Lung (tissue), 12 donors: ENCODE results near the gene HES6. TPM values are rescaled to one million over a fixed set of nuclear protein-coding genes. Genes with fewer than 3 reads are reported as not detected.

Experiments
- ATAC-seq: fragments of 200-7000 bp; cut with Tn5 transposase; one replicate; pipeline ENCODE4 v1.9.1; 2020; ENCODE audit warnings: moderate number of reproducible peaks; ENCODE audit not compliant: insufficient read depth, low FRiP score
- DNase-seq, 3 donors: peaks; one replicate each; pipeline ENCODE4 v3.0.0-alpha.2; 2013 to 2017
- H3K27ac ChIP-seq, 2 donors: one replicate each; pipeline ENCODE4 v1.5.1; 2013; ENCODE audit warnings: mild to moderate bottlenecking in 2 of 2, moderate library complexity in 2 of 2, control low read depth in 1 of 2, inconsistent platforms in 1 of 2, low read depth in 1 of 2, low read length in 1 of 2
- H3K27me3 ChIP-seq, 3 donors: one replicate each; pipeline ENCODE4 v1.5.1; 2013; ENCODE audit warnings: low read length in 2 of 3; ENCODE audit not compliant: control insufficient read depth in 3 of 3, insufficient read depth in 3 of 3
- H3K36me3 ChIP-seq, 4 donors: one replicate each; pipeline ENCODE4 v1.5.1; 2013; ENCODE audit warnings: low read length in 4 of 4, mild to moderate bottlenecking in 1 of 4, moderate library complexity in 1 of 4; ENCODE audit not compliant: control insufficient read depth in 4 of 4, insufficient read depth in 4 of 4
- H3K4me1 ChIP-seq, 5 donors: one replicate each; pipeline ENCODE4 v1.5.1; 2013; ENCODE audit warnings: low read length in 5 of 5, mild to moderate bottlenecking in 2 of 5, moderate library complexity in 1 of 5; ENCODE audit not compliant: control insufficient read depth in 5 of 5, insufficient read depth in 5 of 5
- H3K4me3 ChIP-seq: one replicate; pipeline ENCODE4 v1.5.1; 2013; ENCODE audit warnings: mild to moderate bottlenecking, control low read depth, moderate library complexity
- H3K9ac ChIP-seq, 2 donors: one replicate each; pipeline ENCODE4 v1.5.1; 2013; ENCODE audit warnings: low read length in 2 of 2, control low read depth in 1 of 2; ENCODE audit not compliant: insufficient read depth in 1 of 2
- H3K9me3 ChIP-seq, 4 donors: one replicate each; pipeline ENCODE4 v1.5.1; 2013; ENCODE audit warnings: low read length in 3 of 4, mild to moderate bottlenecking in 1 of 4, moderate library complexity in 1 of 4; ENCODE audit not compliant: control insufficient read depth in 4 of 4, insufficient read depth in 3 of 4
- WGBS, 2 donors: extraction: QIAGEN DNeasy Blood & Tissue Kit; methylation state at CpG; one replicate each; pipeline ENCODE4 v1.1.7; 2013; 5-methylcytosine and 5-hydroxymethylcytosine counted together
- polyA plus RNA-seq, 2 donors: library from polyadenylated mRNA; stranded (reverse); fragments of 200-250 nt; gene quantifications; one replicate each; pipeline ENCODE4 v1.2.1, GENCODE V29; 2013
- total RNA-seq, 2 donors: library from RNA; depleted of rRNA in 1 of 2; stranded (reverse); fragments of >200 nt in 1 of 2; gene quantifications; one replicate each; pipeline ENCODE4 v1.2.1, GENCODE V29; 2014 to 2021
- TF ChIP-seq, protein P1 (sequence below): IDR thresholded peaks from 2 replicates; pipeline ENCODE4 v1.5.1; 2012; ENCODE audit warnings: mild to moderate bottlenecking; ENCODE audit errors: control extremely low read depth, extremely low read depth
- donor health status: control.
- donor health status: control.
- donor health status: Bipolar disorder and iron deficiency.
- donor health status: healthy.
- donor health status: DM: yes; HTN: yes; CAD: no.

HES6 gene
- total and polyA plus RNA-seq, 4 donors, result 4.4 to 12.5 (median 10.7) TPM

DNA sequence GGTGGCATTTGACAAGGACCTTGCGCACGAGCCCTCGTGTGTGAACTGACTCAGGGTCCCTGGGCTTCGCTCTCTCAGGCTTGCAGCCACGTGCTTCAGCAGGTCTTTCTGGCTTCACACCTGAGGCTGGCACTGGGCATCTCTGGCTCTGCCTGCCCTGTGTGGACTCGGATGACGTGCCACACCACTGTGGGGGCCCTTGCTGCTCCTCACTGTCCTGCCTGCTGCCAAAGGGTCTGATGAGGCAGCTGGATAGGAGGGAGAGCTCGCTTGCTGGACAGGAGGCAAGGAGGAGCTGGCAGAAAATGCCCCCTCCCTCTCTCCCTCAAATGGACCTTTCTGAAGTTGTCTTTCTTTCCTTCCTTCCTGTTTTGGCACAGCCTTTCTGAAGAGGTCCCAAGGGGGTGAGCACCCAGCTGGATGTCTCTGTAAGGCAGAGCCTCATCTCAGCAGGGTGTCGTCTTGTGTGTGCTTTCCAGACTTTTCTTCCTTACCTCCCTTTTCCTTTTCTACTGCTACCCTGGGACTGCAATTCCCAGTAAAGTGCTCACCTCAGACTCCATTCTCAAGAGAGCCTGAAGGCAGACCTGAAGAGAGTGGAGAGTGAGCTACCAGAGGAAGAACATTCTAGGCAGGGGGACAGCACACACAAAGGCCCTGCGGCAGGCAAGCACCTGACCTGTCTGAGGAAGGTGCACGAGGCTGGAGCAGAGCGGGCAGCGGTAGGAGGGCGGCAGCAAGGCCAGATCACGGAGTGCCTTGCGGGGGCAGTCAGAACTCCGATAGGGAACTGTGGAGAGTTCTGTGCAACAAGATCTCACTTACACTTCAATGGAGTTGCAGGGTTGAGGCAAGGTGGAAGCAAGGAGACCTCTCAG, 43.3 kb upstream of the HES6 start:
- 90 to 94% methylated on average over 17 of the region's 17 CpGs for WGBS, 2 donors
- no peak overlapping the region for H3K9ac ChIP-seq
- H3K27ac ChIP-seq, result no peak overlapping the region
- ATAC-seq (no peak), DNase-seq (no peak)
- H3K36me3 ChIP-seq, result no peaks in the 10 kb centered on the region
- H3K27me3 ChIP-seq, result no peaks in the 10 kb centered on the region
- TF ChIP-seq, protein P1, sequence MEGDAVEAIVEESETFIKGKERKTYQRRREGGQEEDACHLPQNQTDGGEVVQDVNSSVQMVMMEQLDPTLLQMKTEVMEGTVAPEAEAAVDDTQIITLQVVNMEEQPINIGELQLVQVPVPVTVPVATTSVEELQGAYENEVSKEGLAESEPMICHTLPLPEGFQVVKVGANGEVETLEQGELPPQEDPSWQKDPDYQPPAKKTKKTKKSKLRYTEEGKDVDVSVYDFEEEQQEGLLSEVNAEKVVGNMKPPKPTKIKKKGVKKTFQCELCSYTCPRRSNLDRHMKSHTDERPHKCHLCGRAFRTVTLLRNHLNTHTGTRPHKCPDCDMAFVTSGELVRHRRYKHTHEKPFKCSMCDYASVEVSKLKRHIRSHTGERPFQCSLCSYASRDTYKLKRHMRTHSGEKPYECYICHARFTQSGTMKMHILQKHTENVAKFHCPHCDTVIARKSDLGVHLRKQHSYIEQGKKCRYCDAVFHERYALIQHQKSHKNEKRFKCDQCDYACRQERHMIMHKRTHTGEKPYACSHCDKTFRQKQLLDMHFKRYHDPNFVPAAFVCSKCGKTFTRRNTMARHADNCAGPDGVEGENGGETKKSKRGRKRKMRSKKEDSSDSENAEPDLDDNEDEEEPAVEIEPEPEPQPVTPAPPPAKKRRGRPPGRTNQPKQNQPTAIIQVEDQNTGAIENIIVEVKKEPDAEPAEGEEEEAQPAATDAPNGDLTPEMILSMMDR, result no peak
- H3K4me3 ChIP-seq, result no peak overlapping the region
- peaks cover 12 to 31% (median 17%) of the 10 kb centered on the region in 5 donors for H3K4me1 ChIP-seq
- H3K9me3 ChIP-seq, result no peaks in the 10 kb centered on the region

GRCh38 chr2:238281826-238282480, 42.1 kb upstream of the HES6 start:
- 89% methylated on average over 13 of the region's 13 CpGs for WGBS, 2 donors
- Histone ChIP-seq H3K4me1 (peaks cover 11 to 28% (median 17%) of the 10 kb centered on the region in 5 donors), H3K9ac (no peak overlapping the region)

GRCh38 chr2:238280083-238280825, 40.4 kb upstream of the HES6 start:
- Histone ChIP-seq H3K27me3 (no peaks in the 10 kb centered on the region), H3K27ac (no peak overlapping the region), H3K36me3 (peaks cover 0 to 14% (median 9%) of the 10 kb centered on the region in 4 donors), H3K4me1 (peaks cover 0 to 25% (median 3%) of the 10 kb centered on the region in 5 donors), H3K9me3 (no peaks in the 10 kb centered on the region), H3K9ac (no peak overlapping the region), H3K4me3 (no peak overlapping the region)
- no peak for ATAC-seq
- TF ChIP-seq, protein P1, result no peak
- WGBS, 2 donors, result 91 to 93% methylated on average over 12 of the region's 12 CpGs
- DNase-seq, result no peak

More at GRCh38 chr2:238281826-238282480, 42.1 kb upstream of the HES6 start:
- TF ChIP-seq, protein P1, result no peak
- H3K27ac ChIP-seq, result no peak overlapping the region
- no peak overlapping the region for H3K4me3 ChIP-seq
- H3K36me3 ChIP-seq, result peaks cover 0 to 2% (median under 1%) of the 10 kb centered on the region in 4 donors
- DNase-seq (no peak), ATAC-seq (no peak)
- H3K9me3 ChIP-seq, result no peaks in the 10 kb centered on the region
- H3K27me3 ChIP-seq, result no peaks in the 10 kb centered on the region
